NCI-H526 treated with DMSO at 0.1 percent for 48 hours (cell line): ENCODE measurements around the gene SLC6A17.

ENCODE experiments used
- DNase-seq: peaks from one replicate; lab custom pipeline; 2025; lab: John Stamatoyannopoulos, UW

The SLC6A17 gene

GRCh38 chr1:110135666-110136065, 14.6 kb upstream of the SLC6A17 start:
- no peak for DNase-seq

- peak; percentile 94 for DNase-seq
Measured at GRCh38 chr1:110136911-110137310, 13.4 kb upstream of the SLC6A17 start.

- DNase-seq, result no peak
Measured at GRCh38 chr1:110138956-110139355, 11.3 kb upstream of the SLC6A17 start.

- no peak for DNase-seq
Measured at GRCh38 chr1:110144366-110144765, 5.9 kb upstream of the SLC6A17 start.

- DNase-seq, result peak; percentile 25
Measured at GRCh38 chr1:110148961-110149360, 1.3 kb upstream of the SLC6A17 start.

- DNase-seq, result no peak
Measured at GRCh38 chr1:110151175-110151669, 928 bp downstream of the SLC6A17 start.

GRCh38 chr1:110152133-110152785, 2.0 kb downstream of the SLC6A17 start:
- DNase-seq, result no peak

GRCh38 chr1:110153407-110153950, 3.2 kb downstream of the SLC6A17 start:
- DNase-seq, result no peak

GRCh38 chr1:110155878-110156522, 5.7 kb downstream of the SLC6A17 start:
- DNase-seq, result no peak

GRCh38 chr1:110158261-110158660, 8.0 kb downstream of the SLC6A17 start:
- no peak for DNase-seq

- DNase-seq, result no peak
Measured at GRCh38 chr1:110159168-110159567, 8.9 kb downstream of the SLC6A17 start.

GRCh38 chr1:110160538-110161100, 10.3 kb downstream of the SLC6A17 start:
- no peak for DNase-seq

- no peak for DNase-seq
Measured at GRCh38 chr1:110161165-110161564, 10.9 kb downstream of the SLC6A17 start.

- no peak for DNase-seq
Measured at GRCh38 chr1:110161849-110162248, 11.6 kb downstream of the SLC6A17 start.

GRCh38 chr1:110163591-110163990, 13.3 kb downstream of the SLC6A17 start:
- no peak for DNase-seq

- no peak for DNase-seq
Measured at GRCh38 chr1:110164725-110165350, 14.5 kb downstream of the SLC6A17 start.

- no peak for DNase-seq
Measured at GRCh38 chr1:110165761-110166231, 15.5 kb downstream of the SLC6A17 start.

GRCh38 chr1:110166861-110167260, 16.6 kb downstream of the SLC6A17 start:
- no peak for DNase-seq

GRCh38 chr1:110170766-110171733, 20.8 kb downstream of the SLC6A17 start:
- no peak for DNase-seq

- no peak for DNase-seq
Measured at GRCh38 chr1:110172001-110172400, 21.7 kb downstream of the SLC6A17 start.

GRCh38 chr1:110173466-110174105, 23.3 kb downstream of the SLC6A17 start:
- DNase-seq, result no peak
